SKM-1 (cell line): ENCODE data around the gene MYO16.
"Not testable (repeated sequence)": the region's sequence is repeated elsewhere in the genome, so short reads cannot be mapped to it uniquely, and the experiment has no call there.

Experiments used
- DNase-seq: peaks from one replicate; lab custom pipeline; 2025; ENCODE audit not compliant: unreplicated experiment; lab: John Stamatoyannopoulos, UW

Gene MYO16

GRCh38 chr13:109175666-109176065 is 546.3 kb downstream of the MYO16 start:
- no peak for DNase-seq

- no peak for DNase-seq
Observed at GRCh38 chr13:109180905-109181425, 551.6 kb downstream of the MYO16 start.

GRCh38 chr13:109182777-109183465 is 553.5 kb downstream of the MYO16 start:
- no peak for DNase-seq

GRCh38 chr13:109191413-109191812 is 562.0 kb downstream of the MYO16 start:
- DNase-seq: no peak

- DNase-seq: no peak
Observed at GRCh38 chr13:109192306-109192705, 562.9 kb downstream of the MYO16 start.

GRCh38 chr13:109196948-109197347 is 567.5 kb downstream of the MYO16 start:
- DNase-seq: no peak

- DNase-seq: no peak
Observed at GRCh38 chr13:109198585-109198984, 569.2 kb downstream of the MYO16 start.

GRCh38 chr13:109199280-109199679 is 569.9 kb downstream of the MYO16 start:
- no peak for DNase-seq

GRCh38 chr13:109200556-109200955 is 571.1 kb downstream of the MYO16 start:
- no peak for DNase-seq

- DNase-seq: no peak
Observed at GRCh38 chr13:109203587-109203986, 574.2 kb downstream of the MYO16 start.

GRCh38 chr13:109204252-109204651 is 574.8 kb downstream of the MYO16 start:
- no peak for DNase-seq

- DNase-seq: no peak
Observed at GRCh38 chr13:109204657-109205056, 575.2 kb downstream of the MYO16 start.

- DNase-seq: no peak
Observed at GRCh38 chr13:109205315-109205714, 575.9 kb downstream of the MYO16 start.

- DNase-seq: no peak
Observed at GRCh38 chr13:109206616-109207015, 577.2 kb downstream of the MYO16 start.

GRCh38 chr13:109207622-109208021 is 578.2 kb downstream of the MYO16 start:
- DNase-seq: no peak

- DNase-seq: no peak
Observed at GRCh38 chr13:109208522-109208921, 579.1 kb downstream of the MYO16 start.

- DNase-seq: no peak
Observed at GRCh38 chr13:109209526-109209925, 580.1 kb downstream of the MYO16 start.

GRCh38 chr13:109211616-109212015 is 582.2 kb downstream of the MYO16 start:
- DNase-seq: no peak

- DNase-seq: no peak
Observed at GRCh38 chr13:109212650-109213049, 583.2 kb downstream of the MYO16 start.

- DNase-seq: no peak
Observed at GRCh38 chr13:109213714-109214113, 584.3 kb downstream of the MYO16 start.

- DNase-seq: no peak
Observed at GRCh38 chr13:109214393-109214792, 585.0 kb downstream of the MYO16 start.

GRCh38 chr13:109215377-109215776 is 586.0 kb downstream of the MYO16 start:
- DNase-seq: no peak

GRCh38 chr13:109217510-109217909 is 588.1 kb downstream of the MYO16 start:
- DNase-seq: not testable (repeated sequence)
